GM19455 (cell line): ENCODE measurements around the gene PDCD6IP.
A peak's percentile ranks its signal among the peaks of the same experiment; 100 is the strongest.
"Not testable (repeated sequence)": the region's sequence is repeated elsewhere in the genome, so short reads cannot be mapped to it uniquely, and the experiment has no call there.

Source experiments
- ATAC-seq: cut with Tn5 transposase; IDR thresholded peaks from one replicate; pipeline ENCODE4 v1.9.1; 2021; ENCODE audit not compliant: unreplicated experiment

Gene PDCD6IP

GRCh38 chr3:33848624-33849347, 50.4 kb downstream of the PDCD6IP start:
- no peak for ATAC-seq

- not testable (repeated sequence) for ATAC-seq
Observed at GRCh38 chr3:33850599-33850998, 52.2 kb downstream of the PDCD6IP start.

- not testable (repeated sequence) for ATAC-seq
Observed at GRCh38 chr3:33855407-33855806, 57.0 kb downstream of the PDCD6IP start.

- no peak for ATAC-seq
Observed at GRCh38 chr3:33855884-33856546, 57.6 kb downstream of the PDCD6IP start.

DNA sequence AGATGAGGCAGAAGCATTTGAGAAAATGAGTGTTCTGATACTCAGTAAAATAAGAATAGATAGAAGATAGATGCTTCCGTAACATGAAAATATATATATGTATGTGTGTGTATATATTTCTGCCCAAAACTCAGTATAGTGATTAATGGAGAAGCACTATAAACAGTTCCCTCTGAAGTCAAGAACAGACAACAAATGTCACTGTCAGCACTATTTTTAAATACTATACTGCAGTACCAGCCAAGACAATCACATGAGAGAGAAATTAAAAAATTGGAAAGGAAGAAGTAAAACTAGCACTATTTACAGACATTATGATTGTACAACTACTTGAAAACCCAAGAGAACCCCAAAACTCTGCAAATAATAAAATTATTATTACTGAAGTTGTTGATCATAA, 59.3 kb downstream of the PDCD6IP start:
- ATAC-seq = not testable (repeated sequence)

- ATAC-seq = no peak
Observed at GRCh38 chr3:33858131-33858530, 59.7 kb downstream of the PDCD6IP start.

- no peak for ATAC-seq
Observed at GRCh38 chr3:33860373-33861050, 62.1 kb downstream of the PDCD6IP start.

DNA sequence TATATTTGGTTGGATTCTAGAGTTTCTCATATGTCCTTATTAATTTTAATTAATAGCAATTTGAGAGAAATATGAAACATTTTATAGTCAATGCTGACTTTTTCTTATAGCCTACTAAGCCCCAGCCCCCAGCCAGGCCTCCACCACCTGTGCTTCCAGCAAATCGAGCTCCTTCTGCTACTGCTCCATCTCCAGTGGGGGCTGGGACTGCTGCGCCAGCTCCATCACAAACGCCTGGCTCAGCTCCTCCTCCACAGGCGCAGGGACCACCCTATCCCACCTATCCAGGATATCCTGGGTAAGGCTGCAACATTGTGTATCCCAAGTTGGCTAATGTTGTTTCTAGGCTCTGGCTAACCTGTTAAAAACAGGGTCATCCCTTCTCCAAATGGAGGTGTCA, 66.7 kb downstream of the PDCD6IP start:
- ATAC-seq = no peak

- no peak for ATAC-seq
Observed at GRCh38 chr3:33868309-33868708, 69.9 kb downstream of the PDCD6IP start.

DNA sequence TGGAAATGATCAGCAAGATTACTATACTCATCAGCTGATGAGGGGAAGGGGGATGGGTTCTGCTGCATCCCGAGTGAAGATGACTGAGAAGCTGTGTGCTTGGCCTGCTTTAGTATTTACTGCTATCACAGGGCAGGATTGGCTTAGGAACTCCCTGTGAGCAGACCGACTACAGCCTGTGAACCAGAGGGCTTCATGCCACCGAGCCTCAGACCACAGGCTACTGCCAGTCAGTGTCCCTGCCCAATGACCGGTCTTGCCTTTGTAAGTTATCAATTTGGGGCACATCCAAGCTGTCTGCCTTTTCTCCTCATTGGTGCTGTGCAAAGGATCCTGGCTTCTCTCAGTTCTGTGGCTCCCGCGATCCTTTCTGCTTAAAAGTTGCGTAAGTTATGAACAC, 71.5 kb downstream of the PDCD6IP start:
- no peak for ATAC-seq

- no peak for ATAC-seq
Observed at GRCh38 chr3:33874815-33875214, 76.4 kb downstream of the PDCD6IP start.

DNA sequence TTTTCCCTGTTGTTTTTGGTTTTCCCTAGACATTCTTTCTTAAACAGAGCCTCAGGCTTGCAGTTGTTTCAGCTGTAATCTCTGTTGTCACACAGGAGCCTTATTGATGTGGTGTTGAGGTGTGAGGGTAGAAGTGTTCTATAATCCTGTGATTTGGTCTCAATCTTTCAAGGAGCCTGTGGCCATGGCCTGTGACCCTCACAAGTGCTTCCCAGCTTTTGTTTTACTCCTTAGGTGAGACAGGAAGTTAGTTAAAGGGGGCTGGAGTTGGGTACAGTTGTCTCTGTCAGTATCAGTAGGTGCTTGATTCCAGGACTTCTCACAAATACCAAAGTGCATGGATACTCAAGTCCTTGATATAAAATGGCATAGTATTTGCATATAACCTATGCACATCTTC, 77.2 kb downstream of the PDCD6IP start:
- ATAC-seq = no peak

DNA sequence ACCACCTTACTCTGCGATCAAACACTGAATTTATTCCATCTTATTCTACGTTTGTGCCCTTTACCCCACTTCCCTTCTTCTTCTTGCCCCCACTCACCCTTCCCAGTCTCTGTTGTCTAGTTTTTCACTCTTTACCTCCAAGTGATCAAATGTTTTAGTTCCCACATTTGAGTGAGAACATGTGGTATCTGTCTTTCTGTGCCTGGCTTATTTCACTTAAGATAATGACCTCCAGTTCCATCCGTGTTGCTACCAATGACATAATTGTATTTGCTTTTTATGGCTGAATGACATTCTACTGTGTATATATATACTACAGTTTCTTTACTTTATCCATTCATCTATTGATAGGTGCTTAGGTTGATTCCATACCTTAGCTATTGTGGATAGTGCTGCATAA, 78.8 kb downstream of the PDCD6IP start:
- no peak for ATAC-seq

GRCh38 chr3:33879540-33879939, 81.1 kb downstream of the PDCD6IP start:
- no peak for ATAC-seq

GRCh38 chr3:33881156-33882064, 83.0 kb downstream of the PDCD6IP start:
- no peak for ATAC-seq

GRCh38 chr3:33882296-33882695, 83.9 kb downstream of the PDCD6IP start:
- ATAC-seq = no peak

GRCh38 chr3:33883538-33883950, 85.1 kb downstream of the PDCD6IP start:
- ATAC-seq = peak; percentile 54

DNA sequence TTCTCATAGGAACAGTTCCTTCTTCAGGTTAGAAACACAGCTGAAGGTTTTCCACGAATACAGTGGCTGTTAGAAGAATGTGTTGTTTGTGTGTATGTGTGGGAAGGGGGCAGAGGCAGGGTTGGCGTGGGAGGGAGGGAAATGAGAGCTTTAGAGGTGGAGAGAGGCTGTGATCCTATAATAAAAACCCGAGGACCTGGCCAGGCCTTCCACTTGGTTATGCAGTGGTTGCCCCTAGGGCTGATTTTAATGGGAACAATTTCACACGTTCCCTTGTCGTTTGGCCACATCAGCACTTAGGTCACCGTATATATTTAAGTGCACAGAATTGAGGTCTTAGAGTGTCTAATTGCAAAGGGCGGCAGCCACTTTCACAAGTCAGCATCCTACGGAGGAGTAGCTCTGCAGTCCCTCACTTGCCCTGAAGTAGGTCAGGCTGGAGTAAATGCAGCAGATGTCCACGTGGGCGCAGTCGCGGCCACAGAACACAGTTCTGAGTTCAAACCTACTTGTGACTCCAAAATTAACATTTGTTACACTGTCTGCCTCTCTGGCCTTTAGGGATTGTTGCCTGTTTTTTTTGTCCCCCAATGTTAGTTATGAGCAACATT, 85.6 kb downstream of the PDCD6IP start:
- no peak for ATAC-seq

- ATAC-seq = no peak
Observed at GRCh38 chr3:33884701-33885100, 86.3 kb downstream of the PDCD6IP start.

DNA sequence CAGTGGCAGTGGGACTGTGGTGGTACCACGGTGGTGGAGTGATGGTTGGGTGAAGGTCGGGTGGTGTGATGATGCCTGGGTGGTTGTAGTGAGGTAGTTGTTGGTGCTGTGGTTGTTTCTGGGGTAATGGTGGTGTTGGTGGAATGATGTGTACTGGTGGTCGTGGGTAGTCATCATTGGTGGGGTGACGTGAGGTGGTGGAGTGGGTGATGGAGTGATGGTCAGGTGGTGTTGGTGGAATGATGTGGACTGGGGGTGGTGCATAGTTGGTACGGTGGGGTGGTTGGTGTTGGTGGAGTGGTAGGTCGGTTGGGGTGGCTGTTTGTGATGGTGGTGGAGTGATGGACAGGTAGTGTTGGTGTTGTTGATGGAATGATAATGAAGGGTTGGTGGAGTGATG, 87.1 kb downstream of the PDCD6IP start:
- no peak for ATAC-seq

DNA sequence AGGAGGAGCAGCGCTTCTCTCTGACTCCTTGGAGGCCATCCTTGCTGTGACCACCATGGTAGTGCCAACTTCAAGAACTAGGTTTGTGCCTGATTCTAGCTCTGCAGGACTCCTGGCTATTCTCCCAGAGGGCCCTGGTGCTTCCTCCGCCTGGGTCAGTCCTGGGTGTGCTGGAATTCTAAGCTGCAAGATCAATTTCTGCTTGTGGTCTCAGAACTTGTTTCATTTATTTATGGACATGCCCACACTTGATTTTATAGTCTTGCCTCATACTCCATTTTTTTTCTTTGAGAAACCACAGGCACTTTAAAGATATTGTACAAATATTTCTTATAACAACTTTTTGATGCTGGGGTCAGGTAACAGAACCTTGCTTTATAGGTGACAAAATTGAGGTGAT, 87.6 kb downstream of the PDCD6IP start:
- no peak for ATAC-seq
